CD14-positive monocyte (primary cell): Measurements from ENCODE around the gene CLTC. TPM values are rescaled to one million over a fixed set of nuclear protein-coding genes. Genes with fewer than 3 reads are reported as not detected.
A peak's percentile ranks its signal among the peaks of the same experiment; 100 is the strongest.

Experiments used
- DNase-seq, 3 donors: peaks; one replicate each; pipeline ENCODE4 v3.0.0-alpha.2; 2011 to 2022
- H2AFZ ChIP-seq: 2 replicates; pipeline ENCODE4 v1.6.0; 2012; ENCODE audit warnings: mild to moderate bottlenecking, low read depth, low read length, inconsistent platforms; ENCODE audit not compliant: insufficient read depth, poor library complexity, severe bottlenecking
- H3K27ac ChIP-seq, 2 donors: 1 replicate in 1 of 2; 2 replicates in 1 of 2; pipeline ENCODE4 v1.5.1; 2012 to 2013; ENCODE audit warnings: low read length in 2 of 2, control low read depth in 1 of 2, inconsistent platforms in 1 of 2, low read depth in 1 of 2, mild to moderate bottlenecking in 1 of 2
- H3K27me3 ChIP-seq, 2 donors: one replicate each; pipeline versions ENCODE4 v1.6.0 to v1.6.1; 2011 to 2013; ENCODE audit warnings: low read length in 2 of 2; ENCODE audit not compliant: control insufficient read depth in 2 of 2, insufficient read depth in 2 of 2
- H3K36me3 ChIP-seq, 2 donors: replicated peaks in 1 of 2; 1 replicate in 1 of 2; 2 replicates in 1 of 2; pipeline versions ENCODE4 v1.5.1 to v1.6.1; 2012 to 2013; ENCODE audit warnings: low read length in 2 of 2, control low read depth in 1 of 2, inconsistent platforms in 1 of 2, mild to moderate bottlenecking in 1 of 2; ENCODE audit not compliant: insufficient read depth in 2 of 2, control insufficient read depth in 1 of 2
- H3K4me1 ChIP-seq, 2 donors: 1 replicate in 1 of 2; 2 replicates in 1 of 2; pipeline versions ENCODE4 v1.5.1 to v1.6.1; 2012 to 2013; ENCODE audit warnings: low read length in 2 of 2, control low read depth in 1 of 2, inconsistent platforms in 1 of 2, mild to moderate bottlenecking in 1 of 2, moderate library complexity in 1 of 2; ENCODE audit not compliant: insufficient read depth in 2 of 2, control insufficient read depth in 1 of 2
- H3K4me2 ChIP-seq: replicated peaks from 2 replicates; pipeline ENCODE3; 2012; ENCODE audit warnings: low read length, moderate library complexity, mild to moderate bottlenecking; ENCODE audit not compliant: poor library complexity, severe bottlenecking; ENCODE audit errors: extremely low read depth
- H3K4me3 ChIP-seq, 3 experiments: fragments of 200-600 bp in 1 of 3; sonication (generic) in 1 of 3; replicated peaks in 1 of 3; 1 replicate in 2 of 3; 2 replicates in 1 of 3; pipeline ENCODE4 v1.5.1; 2011 to 2013; ENCODE audit warnings: low read length in 3 of 3, mild to moderate bottlenecking in 3 of 3, control low read depth in 2 of 3, low read depth in 2 of 3, inconsistent platforms in 1 of 3, moderate library complexity in 1 of 3
- H3K79me2 ChIP-seq: 2 replicates; pipeline ENCODE4 v1.6.0; 2012; ENCODE audit warnings: mild to moderate bottlenecking, control low read depth, inconsistent platforms, low read length, moderate library complexity; ENCODE audit not compliant: insufficient read depth
- H3K9ac ChIP-seq: 2 replicates; pipeline ENCODE4 v1.6.0; 2017; ENCODE audit warnings: low read length, mild to moderate bottlenecking; ENCODE audit not compliant: insufficient read depth, poor library complexity, severe bottlenecking
- H3K9me3 ChIP-seq, 2 donors: replicated peaks in 1 of 2; 1 replicate in 1 of 2; 2 replicates in 1 of 2; pipeline versions ENCODE4 v1.5.1 to v1.6.1; 2012 to 2013; ENCODE audit warnings: low read length in 2 of 2, control low read depth in 1 of 2; ENCODE audit not compliant: control insufficient read depth in 1 of 2, insufficient read depth in 1 of 2
- H4K20me1 ChIP-seq: 2 replicates; pipeline ENCODE4 v1.6.0; 2012; ENCODE audit warnings: mild to moderate bottlenecking, low read length, control low read depth, moderate library complexity; ENCODE audit not compliant: insufficient read depth
- H3K27ac Mint-ChIP-seq, 7 donors: one replicate each; pipeline ENCODE4 v1.8.0; 2020; ENCODE audit warnings: mild to moderate bottlenecking in 7 of 7, mixed read lengths in 7 of 7, moderate library complexity in 6 of 7, inconsistent platforms in 2 of 7
- H3K27me3 Mint-ChIP-seq, 3 donors: one replicate each; pipeline ENCODE4 v1.8.0; 2021 to 2022; ENCODE audit warnings: low read depth in 3 of 3, mild to moderate bottlenecking in 3 of 3, mixed read lengths in 3 of 3, moderate library complexity in 3 of 3, inconsistent platforms in 1 of 3
- H3K36me3 Mint-ChIP-seq, 2 donors: one replicate each; pipeline ENCODE4 v1.8.0; 2020; ENCODE audit warnings: mixed read lengths in 2 of 2, inconsistent platforms in 1 of 2, mild to moderate bottlenecking in 1 of 2
- H3K4me1 Mint-ChIP-seq: one replicate; pipeline ENCODE4 v1.8.0; 2020; ENCODE audit warnings: mild to moderate bottlenecking, mixed read lengths
- H3K4me3 Mint-ChIP-seq, 2 donors: one replicate each; pipeline ENCODE4 v1.8.0; 2020; ENCODE audit warnings: mild to moderate bottlenecking in 2 of 2, mixed read lengths in 2 of 2, moderate library complexity in 1 of 2
- H3K9me3 Mint-ChIP-seq, 7 donors: one replicate each; pipeline ENCODE4 v1.8.0; 2020 to 2022; ENCODE audit warnings: mixed read lengths in 7 of 7, mild to moderate bottlenecking in 6 of 7, moderate library complexity in 6 of 7, inconsistent platforms in 2 of 7
- CTCF ChIP-seq: fragments of 200-600 bp; IDR thresholded peaks from one replicate; pipeline ENCODE4 v1.8.0; 2022; ENCODE audit warnings: antibody characterized with exemption, mild to moderate bottlenecking
- WGBS: methylation state at CpG from one replicate; pipeline ENCODE4 v1.1.5; 2013; ENCODE audit warnings: missing lambda C conversion rate; ENCODE audit not compliant: insufficient coverage; 5-methylcytosine and 5-hydroxymethylcytosine counted together
- intact Hi-C, 2 donors: fragments of 100-400 bp; cut with micrococcal nuclease; formaldehyde crosslinking; loops; one replicate each; pipeline versions ENCODE4 v1.15.0 to v1.15.1; 2023
- polyA plus RNA-seq, 3 donors: library from polyadenylated mRNA; depleted of rRNA in 1 of 3; unstranded in 2 of 3; stranded (reverse) in 1 of 3; fragments of 300-500 nt in 2 of 3; fragments of >200 nt in 1 of 3; fragmentation: Illumina TruSeq in 2 of 3; gene quantifications; 1 replicate in 2 of 3; 2 replicates in 1 of 3; pipeline ENCODE4 v1.2.3, GENCODE V29; 2012 to 2021

Gene CLTC
- polyA plus RNA-seq, 3 donors: 63.3 to 102 (median 65.1) TPM

- Mint-ChIP-seq H3K4me3 (peak overlapping the region in 1 of 2 donors; percentile 34), H3K9me3 (no peaks in the 10 kb centered on the region), H3K4me1 (peaks cover 44% of the 10 kb centered on the region), H3K36me3 (peaks cover 56 to 66% of the 10 kb centered on the region in 2 donors), H3K27me3 (no peaks in the 10 kb centered on the region), H3K27ac (peak overlapping the region in 6 of 7 donors; percentile 41 to 82 (median 74))
- H4K20me1 ChIP-seq: peaks cover 55% of the 10 kb centered on the region
- intact Hi-C loops: no loop called here
- no peak overlapping the region for H3K4me3 ChIP-seq
- H3K36me3 ChIP-seq: peaks cover 61 to 82% of the 10 kb centered on the region in 2 donors
- H3K27me3 ChIP-seq: no peaks in the 10 kb centered on the region
- no peaks in the 10 kb centered on the region for H3K9me3 ChIP-seq
- H2AFZ ChIP-seq: no peak overlapping the region
- WGBS: no CpG with 5 or more reads among the region's 1 CpG
- no peak overlapping the region for H3K9ac ChIP-seq
- peak overlapping the region in 1 of 2 donors; percentile 68 for H3K27ac ChIP-seq
- peaks cover 33 to 48% of the 10 kb centered on the region in 2 donors for H3K4me1 ChIP-seq
- DNase-seq: peak in 2 of 3 donors; percentile 12 to 47
- peaks cover 76% of the 10 kb centered on the region for H3K79me2 ChIP-seq
- no peak overlapping the region for H3K4me2 ChIP-seq
- no peak for TF ChIP-seq CTCF
These were observed 51.7 kb downstream of the CLTC start for GRCh38 chr17:59671386-59671785.

GRCh38 chr17:59675231-59675630, 55.5 kb downstream of the CLTC start:
- H3K9me3 ChIP-seq: no peaks in the 10 kb centered on the region
- TF ChIP-seq CTCF: no peak
- Mint-ChIP-seq H3K4me3 (no peak overlapping the region), H3K36me3 (peaks cover 73 to 78% of the 10 kb centered on the region in 2 donors), H3K27ac (peak overlapping the region in 3 of 7 donors; percentile 40 to 73 (median 43)), H3K27me3 (no peaks in the 10 kb centered on the region), H3K4me1 (peaks cover 18% of the 10 kb centered on the region), H3K9me3 (no peaks in the 10 kb centered on the region)
- peak overlapping the region in 1 of 2 donors; percentile 37 for H3K27ac ChIP-seq
- H3K36me3 ChIP-seq: peaks cover 80 to 96% of the 10 kb centered on the region in 2 donors
- no peak overlapping the region for H3K4me3 ChIP-seq
- peak in 1 of 3 donors; percentile 15 for DNase-seq
- H3K27me3 ChIP-seq: no peaks in the 10 kb centered on the region
- peaks cover 63% of the 10 kb centered on the region for H4K20me1 ChIP-seq
- no CpG with 5 or more reads among the region's 1 CpG for WGBS
- H3K9ac ChIP-seq: no peak overlapping the region
- H2AFZ ChIP-seq: no peak overlapping the region
- peaks cover 4 to 16% of the 10 kb centered on the region in 2 donors for H3K4me1 ChIP-seq
- peaks cover 61% of the 10 kb centered on the region for H3K79me2 ChIP-seq
- intact Hi-C loops: no loop called here
- H3K4me2 ChIP-seq: no peak overlapping the region
